GM23248 (cell line): ENCODE data around the gene BPHL.

Experiments
- EZH2 ChIP-seq: fragments of 200-600 bp; sonication (generic); IDR thresholded peaks from 2 replicates; pipeline ENCODE4 v1.6.1; 2018; ENCODE audit warnings: antibody characterized with exemption, mild to moderate bottlenecking; ENCODE audit not compliant: insufficient read depth, poor library complexity, severe bottlenecking
- EZH2phosphoT487 ChIP-seq: fragments of 200-600 bp; sonication (generic); IDR thresholded peaks from 2 replicates; pipeline ENCODE4 v1.6.1; 2018; ENCODE audit warnings: antibody characterized with exemption, moderate library complexity, mild to moderate bottlenecking, low read depth; ENCODE audit not compliant: insufficient read depth

- TF ChIP-seq EZH2 (no peak), EZH2phosphoT487 (no peak)
Measured at GRCh38 chr6:3163248-3163594, 44.7 kb downstream of the BPHL start.
